AG04450 (cell line): ENCODE measurements around the gene RNF187. TPM values are rescaled to one million over a fixed set of nuclear protein-coding genes. Genes with fewer than 3 reads are reported as not detected.

Experiments used
- CTCF ChIA-PET: fragments of 300-600, 350-600 bp; formaldehyde crosslinking; extraction: SDS; loops from one replicate; lab custom pipeline; 2022; ENCODE audit warnings: antibody characterized with exemption, inconsistent platforms; lab: Charles Lee
- POLR2A ChIA-PET: fragments of 350-600 bp; formaldehyde crosslinking; extraction: SDS; loops from one replicate; lab custom pipeline; 2021; ENCODE audit warnings: antibody characterized with exemption, inconsistent platforms; lab: Yijun Ruan, JAX
- DNase-seq: peaks from one replicate; pipeline ENCODE4 v3.0.0-alpha.2; 2011; ENCODE audit warnings: low read depth, low spot score
- H3K27ac ChIP-seq: one replicate; pipeline ENCODE4 v1.5.1; 2012; ENCODE audit warnings: low read depth, low read length, control low read depth
- H3K27me3 ChIP-seq: one replicate; pipeline ENCODE4 v1.6.0; 2012; ENCODE audit warnings: low read length; ENCODE audit not compliant: control insufficient read depth, insufficient read depth
- H3K4me3 ChIP-seq: 2 replicates; pipeline ENCODE4 v1.5.1; 2011; ENCODE audit warnings: mild to moderate bottlenecking, low read depth, low read length, control low read depth
- H3K9me3 ChIP-seq: 2 replicates; pipeline ENCODE4 v1.5.1; 2012; ENCODE audit warnings: low read length; ENCODE audit not compliant: control insufficient read depth, insufficient read depth
- CTCF ChIP-seq: IDR thresholded peaks from 2 replicates; pipeline ENCODE4 v1.5.1; 2011; ENCODE audit warnings: low read depth, low read length, control low read depth, inconsistent platforms
- polyA plus RNA-seq: library from polyadenylated mRNA; depleted of rRNA; stranded (reverse); fragments of >200 nt; gene quantifications from 2 replicates; pipeline ENCODE4 v1.2.3, GENCODE V29; 2011

RNF187 gene
- polyA plus RNA-seq, 1 experiment: 84.0 TPM

GRCh38 chr1:228512781-228513198, 25.6 kb downstream of the RNF187 start:
- ChIA-PET POLR2A (no interaction called here), CTCF (interaction anchor here (1.2 to 1.7 kb wide), 2 partner anchors 11 to 12 kb away, joined by 4 to 12 read pairs; no protein-coding TSS in a partner anchor)
- H3K9me3 ChIP-seq: peaks cover 6% of the 10 kb centered on the region
- peaks cover 42% of the 10 kb centered on the region for H3K27me3 ChIP-seq
- no peak for TF ChIP-seq CTCF
- no peak for DNase-seq
- no peak overlapping the region for H3K27ac ChIP-seq
- no peak overlapping the region for H3K4me3 ChIP-seq

DNA sequence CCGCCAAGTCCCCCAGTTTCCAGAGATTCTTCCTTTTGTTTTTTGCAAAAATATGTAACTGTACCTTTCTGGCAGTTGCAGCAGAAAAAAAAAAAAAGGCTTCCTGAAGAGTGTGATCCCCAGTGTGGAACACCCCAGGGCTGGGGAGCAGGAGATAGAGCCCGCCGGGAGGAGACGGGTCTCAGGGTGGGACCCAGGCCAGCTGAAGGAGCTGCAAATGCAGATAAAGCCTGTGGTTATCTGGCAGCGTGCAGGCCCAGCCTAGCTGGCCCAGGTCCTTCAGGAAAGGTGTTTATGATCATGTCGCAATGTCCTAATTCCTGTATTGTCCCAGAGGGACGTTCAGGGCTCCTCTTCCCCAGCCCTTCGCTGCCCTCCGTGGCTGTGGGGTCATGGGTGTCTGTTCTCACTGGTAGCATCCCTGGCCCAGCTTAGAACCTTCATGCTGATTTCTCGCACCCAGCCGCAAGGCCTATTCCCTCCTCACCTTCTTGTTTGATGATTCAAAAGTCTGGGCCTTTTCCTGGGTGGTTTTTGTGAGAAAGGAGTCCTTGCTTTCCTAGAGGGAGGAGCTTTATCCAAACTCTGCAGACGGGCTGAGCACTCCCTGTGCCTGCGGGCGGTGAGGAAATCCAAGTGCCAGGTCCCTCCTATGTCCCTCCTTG, 26.2 kb downstream of the RNF187 start:
- no peak for TF ChIP-seq CTCF
- Histone ChIP-seq H3K27ac (no peak overlapping the region), H3K4me3 (no peak overlapping the region), H3K9me3 (peaks cover 2% of the 10 kb centered on the region; the same call in 1 of the 2 replicates), H3K27me3 (peaks cover 41% of the 10 kb centered on the region)
- no peak for DNase-seq
- ChIA-PET POLR2A (no interaction called here), CTCF (interaction anchor here (1.2 to 2.1 kb wide), 3 partner anchors 13 to 514 kb away, joined by 4 to 5 read pairs (median 4); no protein-coding TSS in a partner anchor)

- ChIA-PET CTCF (interaction anchor here (1.3 to 3.3 kb wide), 7 partner anchors 13 to 515 kb away, joined by 4 to 23 read pairs (median 6); no protein-coding TSS in a partner anchor), POLR2A (no interaction called here)
- TF ChIP-seq CTCF: no peak
- no peaks in the 10 kb centered on the region for H3K9me3 ChIP-seq
- DNase-seq: no peak
- H3K27me3 ChIP-seq: peaks cover 40% of the 10 kb centered on the region
- no peak overlapping the region for H3K27ac ChIP-seq
- H3K4me3 ChIP-seq: no peak overlapping the region
Measured at GRCh38 chr1:228514421-228514820, 27.2 kb downstream of the RNF187 start.

- TF ChIP-seq CTCF: peak; percentile 75
- CTCF ChIA-PET: interaction anchor here (1.4 to 3.3 kb wide), 8 partner anchors 14 to 516 kb away, joined by 3 to 23 read pairs (median 6); no protein-coding TSS in a partner anchor
- Histone ChIP-seq H3K27me3 (peaks cover 38% of the 10 kb centered on the region), H3K27ac (no peak overlapping the region), H3K9me3 (no peaks in the 10 kb centered on the region), H3K4me3 (no peak overlapping the region)
- DNase-seq: peak; percentile 18
- POLR2A ChIA-PET: no interaction called here
Measured at GRCh38 chr1:228515200-228515834, 28.1 kb downstream of the RNF187 start.

GRCh38 chr1:228517655-228518054, 30.5 kb downstream of the RNF187 start:
- TF ChIP-seq CTCF: no peak

More at GRCh38 chr1:228517655-228518054, 30.5 kb downstream of the RNF187 start:
- no peak for DNase-seq
- H3K4me3 ChIP-seq: no peak overlapping the region
- ChIA-PET POLR2A (no interaction called here), CTCF (no interaction called here)
- H3K27me3 ChIP-seq: peaks cover 31% of the 10 kb centered on the region
- H3K27ac ChIP-seq: no peak overlapping the region
- no peaks in the 10 kb centered on the region for H3K9me3 ChIP-seq
